Right atrium auricular region (tissue), 2 donors: ENCODE results near the gene USP3. TPM values are rescaled to one million over a fixed set of nuclear protein-coding genes. Genes with fewer than 3 reads are reported as not detected.

ENCODE experiments used
- DNase-seq: peaks from one replicate; pipeline ENCODE4 v3.0.0-alpha.2; 2019; ENCODE audit warnings: low spot score
- H3K27ac ChIP-seq, 2 donors: fragments of 200-600 bp; sonication (generic); 1 replicate in 1 of 2; 2 replicates in 1 of 2; pipeline ENCODE4 v1.5.1; 2016 to 2019
- H3K27me3 ChIP-seq, 2 donors: fragments of 200-600 bp; sonication (generic); one replicate each; pipeline versions ENCODE4 v1.5.1 to v1.6.0; 2017 to 2019
- H3K36me3 ChIP-seq: fragments of 200-600 bp; sonication (generic); one replicate; pipeline ENCODE4 v1.5.1; 2016
- H3K4me1 ChIP-seq, 2 donors: fragments of 200-600 bp; sonication (generic); one replicate each; pipeline versions ENCODE4 v1.5.1 to v1.6.0; 2017 to 2019
- H3K4me3 ChIP-seq, 2 donors: fragments of 200-600 bp; sonication (generic); 1 replicate in 1 of 2; 2 replicates in 1 of 2; pipeline ENCODE4 v1.5.1; 2017 to 2019; ENCODE audit warnings: mild to moderate bottlenecking in 1 of 2, moderate library complexity in 1 of 2
- H3K9me3 ChIP-seq, 2 donors: fragments of 200-600 bp; sonication (generic); one replicate each; pipeline ENCODE4 v1.5.1; 2019
- CTCF ChIP-seq, 2 donors: fragments of 200-600 bp; sonication (generic); IDR thresholded peaks; one replicate each; pipeline ENCODE4 v1.5.1; 2019; ENCODE audit warnings: antibody characterized with exemption in 2 of 2
- total RNA-seq, 2 donors: library from RNA; depleted of rRNA; stranded (reverse); fragments of >200 nt; gene quantifications; one replicate each; pipeline ENCODE4 v1.1.0, GENCODE V29; 2016

The USP3 gene
- total RNA-seq, 2 donors from 2014 or later = 12.3 to 18.5 TPM

- H3K27ac ChIP-seq = no peak overlapping the region
- H3K9me3 ChIP-seq = no peaks in the 10 kb centered on the region
- no peak for TF ChIP-seq CTCF (IDR thresholded peaks at IDR 0.05)
- no peaks in the 10 kb centered on the region for H3K4me1 ChIP-seq
- DNase-seq = no peak
- H3K27me3 ChIP-seq = no peaks in the 10 kb centered on the region
- H3K4me3 ChIP-seq = no peak overlapping the region
- H3K36me3 ChIP-seq = peaks cover 97% of the 10 kb centered on the region
Observed at GRCh38 chr15:63634154-63634553, 129.8 kb downstream of the USP3 start.

GRCh38 chr15:63636518-63637061 is 132.2 kb downstream of the USP3 start:
- Histone ChIP-seq H3K27me3 (no peaks in the 10 kb centered on the region), H3K9me3 (no peaks in the 10 kb centered on the region), H3K4me3 (no peak overlapping the region), H3K36me3 (peaks cover 96% of the 10 kb centered on the region), H3K27ac (no peak overlapping the region), H3K4me1 (no peaks in the 10 kb centered on the region)
- TF ChIP-seq CTCF (IDR thresholded peaks at IDR 0.05) = no peak
- DNase-seq = no peak

- Histone ChIP-seq H3K4me1 (no peaks in the 10 kb centered on the region), H3K36me3 (peaks cover 94% of the 10 kb centered on the region), H3K9me3 (no peaks in the 10 kb centered on the region), H3K4me3 (no peak overlapping the region), H3K27ac (no peak overlapping the region), H3K27me3 (no peaks in the 10 kb centered on the region)
- no peak for DNase-seq
- no peak for TF ChIP-seq CTCF (IDR thresholded peaks at IDR 0.05)
Observed at GRCh38 chr15:63638839-63639238, 134.4 kb downstream of the USP3 start.

- Histone ChIP-seq H3K4me1 (no peaks in the 10 kb centered on the region), H3K9me3 (no peaks in the 10 kb centered on the region)
Observed at GRCh38 chr15:63640146-63640545, 135.8 kb downstream of the USP3 start.

More at GRCh38 chr15:63640146-63640545, 135.8 kb downstream of the USP3 start:
- Histone ChIP-seq H3K36me3 (peaks cover 94% of the 10 kb centered on the region), H3K27ac (no peak overlapping the region), H3K4me3 (no peak overlapping the region), H3K27me3 (no peaks in the 10 kb centered on the region)
- DNase-seq = no peak
- TF ChIP-seq CTCF (IDR thresholded peaks at IDR 0.05) = no peak

Other genes starting within 250 kb of the USP3 start
- 1 to 10 TPM; 4.8 to 6.9 TPM for gene APH1B, start 227.0 kb upstream of the USP3 start, total RNA-seq
- 1 to 10 TPM; 1.3 to 5.5 TPM for gene CA12, start 122.7 kb upstream of the USP3 start, total RNA-seq
- gene FBXL22, start 92.8 kb downstream of the USP3 start, total RNA-seq = 10 to 100 TPM; 13.8 to 20.1 TPM